Measurements from ENCODE around the gene ACLY. TPM values are rescaled to one million over a fixed set of nuclear protein-coding genes. Genes with fewer than 3 reads are reported as not detected.

ACLY gene
- polyA plus RNA-seq, 6 donors from 2014 or later: 34.0 to 63.5 (median 49.8) TPM

- H3K4me3 Mint-ChIP-seq: peak overlapping the region in 1 of 8 donors; percentile 76
- peak overlapping the region in 1 of 6 donors; percentile 30 for H3K27ac Mint-ChIP-seq
- no peaks in the 10 kb centered on the region for H3K9me3 Mint-ChIP-seq
- peaks cover 0 to 13% of the 10 kb centered on the region in 2 donors for H3K36me3 Mint-ChIP-seq
- H3K27me3 Mint-ChIP-seq: no peaks in the 10 kb centered on the region
- peaks cover 32 to 46% (median 42%) of the 10 kb centered on the region in 3 donors for H3K4me1 Mint-ChIP-seq
- DNase-seq: no peak
- ATAC-seq (ENCODE audit: low read depth in 2 of 2): no peak
Measured at GRCh38 chr17:41914358-41914766, 4.4 kb downstream of the ACLY start.

- H3K4me3 Mint-ChIP-seq: peak overlapping the region in 1 of 8 donors; percentile 27
- H3K27ac Mint-ChIP-seq: peak overlapping the region in 2 of 6 donors; percentile 30 to 65
- no peaks in the 10 kb centered on the region for H3K9me3 Mint-ChIP-seq
- peaks cover 0 to 17% of the 10 kb centered on the region in 2 donors for H3K36me3 Mint-ChIP-seq
- ATAC-seq (ENCODE audit: low read depth in 2 of 2): no peak
- no peaks in the 10 kb centered on the region for H3K27me3 Mint-ChIP-seq
- H3K4me1 Mint-ChIP-seq: peaks cover 33 to 45% (median 42%) of the 10 kb centered on the region in 3 donors
- DNase-seq: no peak
Measured at GRCh38 chr17:41913798-41914197, 5.0 kb downstream of the ACLY start.

GRCh38 chr17:41912925-41913324 lies 5.8 kb downstream of the ACLY start:
- peaks cover 33 to 42% (median 40%) of the 10 kb centered on the region in 3 donors for H3K4me1 Mint-ChIP-seq
- ATAC-seq (ENCODE audit: low read depth in 2 of 2) (no peak), DNase-seq (no peak)
- H3K9me3 Mint-ChIP-seq: no peaks in the 10 kb centered on the region
- peak overlapping the region in 1 of 8 donors; percentile 22 for H3K4me3 Mint-ChIP-seq
- H3K27me3 Mint-ChIP-seq: no peaks in the 10 kb centered on the region
- no peak overlapping the region for H3K27ac Mint-ChIP-seq
- peaks cover 0 to 17% of the 10 kb centered on the region in 2 donors for H3K36me3 Mint-ChIP-seq

- H3K36me3 Mint-ChIP-seq: peaks cover 0 to 17% of the 10 kb centered on the region in 2 donors
- no peak for DNase-seq
- H3K4me1 Mint-ChIP-seq: peaks cover 24 to 33% (median 26%) of the 10 kb centered on the region in 3 donors
- no peaks in the 10 kb centered on the region for H3K27me3 Mint-ChIP-seq
- no peak overlapping the region for H3K4me3 Mint-ChIP-seq
- ATAC-seq (ENCODE audit: low read depth in 2 of 2): no peak
- H3K9me3 Mint-ChIP-seq: no peaks in the 10 kb centered on the region
- H3K27ac Mint-ChIP-seq: peak overlapping the region in 1 of 6 donors; percentile 20
Measured at GRCh38 chr17:41910701-41911391, 7.9 kb downstream of the ACLY start.

GRCh38 chr17:41909088-41909487 lies 9.7 kb downstream of the ACLY start:
- Mint-ChIP-seq H3K4me3 (no peak overlapping the region), H3K36me3 (peaks cover 0 to 17% of the 10 kb centered on the region in 2 donors), H3K4me1 (peaks cover 10 to 17% (median 16%) of the 10 kb centered on the region in 3 donors), H3K9me3 (no peaks in the 10 kb centered on the region), H3K27ac (no peak overlapping the region), H3K27me3 (no peaks in the 10 kb centered on the region)
- ATAC-seq (ENCODE audit: low read depth in 2 of 2) (no peak), DNase-seq (no peak)

- Mint-ChIP-seq H3K9me3 (no peaks in the 10 kb centered on the region), H3K4me1 (peaks cover 4 to 12% (median 5%) of the 10 kb centered on the region in 3 donors), H3K4me3 (no peak overlapping the region), H3K27me3 (no peaks in the 10 kb centered on the region), H3K27ac (peak overlapping the region in 3 of 6 donors; percentile 10 to 41 (median 29)), H3K36me3 (peaks cover 0 to 17% of the 10 kb centered on the region in 2 donors)
- ATAC-seq (ENCODE audit: low read depth in 2 of 2) (no peak), DNase-seq (no peak)
Measured at GRCh38 chr17:41907633-41908539, 10.9 kb downstream of the ACLY start.

- Mint-ChIP-seq H3K27ac (no peak overlapping the region), H3K9me3 (no peaks in the 10 kb centered on the region), H3K27me3 (no peaks in the 10 kb centered on the region), H3K4me1 (peaks cover 0 to 9% (median 0%) of the 10 kb centered on the region in 3 donors), H3K4me3 (no peak overlapping the region), H3K36me3 (peaks cover 0 to 17% of the 10 kb centered on the region in 2 donors)
- no peak for ATAC-seq (ENCODE audit: low read depth in 2 of 2)
- DNase-seq: no peak
Measured at GRCh38 chr17:41907185-41907556, 11.6 kb downstream of the ACLY start.

- peaks cover 0 to 9% (median 0%) of the 10 kb centered on the region in 3 donors for H3K4me1 Mint-ChIP-seq
- H3K9me3 Mint-ChIP-seq: no peaks in the 10 kb centered on the region
- H3K27ac Mint-ChIP-seq: peak overlapping the region in 1 of 6 donors; percentile 56
- ATAC-seq (ENCODE audit: low read depth in 2 of 2): no peak
- DNase-seq: no peak
- peaks cover 0 to 21% of the 10 kb centered on the region in 2 donors for H3K36me3 Mint-ChIP-seq
- H3K4me3 Mint-ChIP-seq: no peak overlapping the region
- H3K27me3 Mint-ChIP-seq: no peaks in the 10 kb centered on the region
Measured at GRCh38 chr17:41906465-41907184, 12.1 kb downstream of the ACLY start.

- ATAC-seq (ENCODE audit: low read depth in 2 of 2) (no peak), DNase-seq (no peak)
- H3K27ac Mint-ChIP-seq: no peak overlapping the region
- H3K4me1 Mint-ChIP-seq: peaks cover 0 to 9% (median 0%) of the 10 kb centered on the region in 3 donors
- no peaks in the 10 kb centered on the region for H3K9me3 Mint-ChIP-seq
- H3K36me3 Mint-ChIP-seq: peaks cover 4 to 26% of the 10 kb centered on the region in 2 donors
- no peaks in the 10 kb centered on the region for H3K27me3 Mint-ChIP-seq
- H3K4me3 Mint-ChIP-seq: no peak overlapping the region
Measured at GRCh38 chr17:41905172-41905571, 13.6 kb downstream of the ACLY start.

GRCh38 chr17:41904242-41904841 lies 14.4 kb downstream of the ACLY start:
- DNase-seq (no peak), ATAC-seq (ENCODE audit: low read depth in 2 of 2) (no peak)
- peaks cover 7 to 22% of the 10 kb centered on the region in 2 donors for H3K36me3 Mint-ChIP-seq
- no peaks in the 10 kb centered on the region for H3K27me3 Mint-ChIP-seq
- H3K4me1 Mint-ChIP-seq: peaks cover 0 to 7% (median 0%) of the 10 kb centered on the region in 3 donors
- H3K27ac Mint-ChIP-seq: peak overlapping the region in 1 of 6 donors; percentile 15
- H3K4me3 Mint-ChIP-seq: no peak overlapping the region
- H3K9me3 Mint-ChIP-seq: no peaks in the 10 kb centered on the region

GRCh38 chr17:41901646-41902045 lies 17.1 kb downstream of the ACLY start:
- no peaks in the 10 kb centered on the region for H3K27me3 Mint-ChIP-seq
- no peak for DNase-seq
- peaks cover 14 to 29% of the 10 kb centered on the region in 2 donors for H3K36me3 Mint-ChIP-seq
- ATAC-seq (ENCODE audit: low read depth in 2 of 2): no peak
- H3K4me1 Mint-ChIP-seq: peaks cover 0 to 6% (median 0%) of the 10 kb centered on the region in 3 donors
- H3K27ac Mint-ChIP-seq: no peak overlapping the region
- no peak overlapping the region for H3K4me3 Mint-ChIP-seq
- no peaks in the 10 kb centered on the region for H3K9me3 Mint-ChIP-seq

- Mint-ChIP-seq H3K27me3 (no peaks in the 10 kb centered on the region), H3K4me3 (no peak overlapping the region), H3K27ac (peak overlapping the region in 2 of 6 donors; percentile 38 to 46), H3K4me1 (peaks cover 0 to 10% (median 4%) of the 10 kb centered on the region in 3 donors), H3K9me3 (no peaks in the 10 kb centered on the region), H3K36me3 (peaks cover 30 to 39% of the 10 kb centered on the region in 2 donors)
- DNase-seq (no peak), ATAC-seq (ENCODE audit: low read depth in 2 of 2) (no peak)
Measured at GRCh38 chr17:41896726-41897125, 22.0 kb downstream of the ACLY start.

GRCh38 chr17:41895617-41896016 lies 23.1 kb downstream of the ACLY start:
- H3K36me3 Mint-ChIP-seq: peaks cover 26 to 28% of the 10 kb centered on the region in 2 donors
- no peak for ATAC-seq (ENCODE audit: low read depth in 2 of 2)
- peak overlapping the region in 4 of 6 donors; percentile 17 to 51 (median 48) for H3K27ac Mint-ChIP-seq
- DNase-seq: no peak
- H3K4me1 Mint-ChIP-seq: peaks cover 0 to 10% (median 4%) of the 10 kb centered on the region in 3 donors
- no peaks in the 10 kb centered on the region for H3K27me3 Mint-ChIP-seq
- H3K9me3 Mint-ChIP-seq: no peaks in the 10 kb centered on the region
- H3K4me3 Mint-ChIP-seq: peak overlapping the region in 2 of 8 donors; percentile 37 to 44

Data from naive B cell (primary cell).